ENCODE data around the gene C10orf71. TPM values are rescaled to one million over a fixed set of nuclear protein-coding genes. Genes with fewer than 3 reads are reported as not detected.
A peak's percentile ranks its signal among the peaks of the same experiment; 100 is the strongest.

C10orf71 gene
- total RNA-seq, 1 donor from 2014 or later, result not detected

DNA sequence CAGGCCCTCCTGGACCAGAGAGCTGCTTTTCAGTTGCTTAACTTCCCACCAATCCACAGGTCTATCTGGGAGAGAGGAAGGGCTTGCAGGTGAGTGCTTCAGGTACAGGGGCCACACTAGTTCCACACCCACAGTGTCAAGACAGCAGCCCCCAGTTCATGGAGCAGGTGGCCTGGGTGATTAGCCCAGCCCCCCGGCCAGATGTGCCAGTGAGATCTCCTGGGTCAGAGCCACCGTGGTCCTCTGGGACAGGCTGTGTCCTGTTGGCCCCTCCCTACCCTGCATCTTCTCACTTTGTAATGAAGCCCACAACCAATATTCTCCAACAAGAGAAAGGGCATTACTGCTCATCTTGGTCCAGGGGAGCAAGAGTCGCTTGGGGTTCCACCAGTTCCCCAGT is 66.3 kb downstream of the C10orf71 start:
- Mint-ChIP-seq H3K9me3 (no peaks in the 10 kb centered on the region), H3K4me1 (ENCODE audit: unreplicated experiment) (no peaks in the 10 kb centered on the region), H3K4me3 (no peak overlapping the region), H3K27ac (no peak overlapping the region), H3K36me3 (no peaks in the 10 kb centered on the region), H3K27me3 (peaks cover 29% of the 10 kb centered on the region)
- no peak for TF ChIP-seq CTCF (conservative IDR thresholded peaks at IDR 0.05)
- DNase-seq (ENCODE audit: extremely low spot score, unreplicated experiment), result peak; percentile 45

- Mint-ChIP-seq H3K9me3 (no peaks in the 10 kb centered on the region), H3K36me3 (no peaks in the 10 kb centered on the region), H3K27ac (no peak overlapping the region), H3K4me1 (ENCODE audit: unreplicated experiment) (no peaks in the 10 kb centered on the region), H3K27me3 (peaks cover 35% of the 10 kb centered on the region), H3K4me3 (no peak overlapping the region)
- no peak for TF ChIP-seq CTCF (conservative IDR thresholded peaks at IDR 0.05)
- no peak for DNase-seq (ENCODE audit: extremely low spot score, unreplicated experiment)
Measured at GRCh38 chr10:49365675-49366415, 66.9 kb downstream of the C10orf71 start.

DNA sequence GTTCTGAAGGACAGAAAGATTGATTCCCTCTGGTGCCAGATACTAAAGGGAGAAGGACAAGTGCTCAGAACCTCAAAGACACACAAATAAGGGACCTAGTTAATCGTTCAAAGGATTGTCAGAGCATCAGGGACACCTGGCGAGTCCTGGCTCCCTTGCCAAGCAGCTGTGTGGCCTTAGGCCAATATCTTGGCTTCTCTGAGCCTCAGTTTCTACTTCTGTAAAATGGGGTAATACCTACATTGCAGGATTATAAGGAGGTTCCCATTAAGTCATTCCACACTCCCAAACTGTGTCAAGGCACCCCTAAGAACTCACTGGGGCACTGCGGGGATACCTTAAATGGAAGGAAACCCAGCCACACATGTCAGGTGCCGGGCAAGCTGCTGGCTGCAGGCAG is 67.5 kb downstream of the C10orf71 start:
- Mint-ChIP-seq H3K36me3 (no peaks in the 10 kb centered on the region), H3K4me3 (no peak overlapping the region), H3K4me1 (ENCODE audit: unreplicated experiment) (no peaks in the 10 kb centered on the region), H3K9me3 (no peaks in the 10 kb centered on the region), H3K27ac (no peak overlapping the region), H3K27me3 (peaks cover 35% of the 10 kb centered on the region)
- no peak for DNase-seq (ENCODE audit: extremely low spot score, unreplicated experiment)
- no peak for TF ChIP-seq CTCF (conservative IDR thresholded peaks at IDR 0.05)

DNA sequence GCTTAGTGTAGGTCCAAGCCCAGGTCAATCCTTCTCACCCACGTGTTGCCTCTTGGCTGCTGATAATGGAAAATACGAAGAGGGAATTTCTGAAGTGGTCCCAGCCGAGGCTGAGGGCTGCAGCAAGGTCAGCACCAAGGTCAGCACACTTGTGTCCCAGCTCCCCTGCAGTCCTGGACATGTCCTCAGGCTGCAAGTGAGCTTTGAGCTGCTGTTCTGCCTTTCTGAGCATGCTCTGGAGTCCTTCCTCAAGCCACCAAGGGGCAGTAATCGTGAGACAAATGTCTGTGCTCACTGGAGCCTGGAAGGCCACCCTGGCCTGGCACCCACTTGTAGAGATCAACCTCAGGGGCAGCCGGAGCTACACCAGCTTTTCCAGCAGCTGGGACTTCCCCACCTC is 68.6 kb downstream of the C10orf71 start:
- Mint-ChIP-seq H3K27ac (no peak overlapping the region), H3K36me3 (no peaks in the 10 kb centered on the region), H3K4me3 (no peak overlapping the region), H3K27me3 (peaks cover 32% of the 10 kb centered on the region), H3K4me1 (ENCODE audit: unreplicated experiment) (no peaks in the 10 kb centered on the region), H3K9me3 (no peaks in the 10 kb centered on the region)
- no peak for DNase-seq (ENCODE audit: extremely low spot score, unreplicated experiment)
- no peak for TF ChIP-seq CTCF (conservative IDR thresholded peaks at IDR 0.05)

GRCh38 chr10:49368256-49368655 is 69.3 kb downstream of the C10orf71 start:
- no peak for DNase-seq (ENCODE audit: extremely low spot score, unreplicated experiment)
- no peaks in the 10 kb centered on the region for H3K36me3 Mint-ChIP-seq
- peaks cover 32% of the 10 kb centered on the region for H3K27me3 Mint-ChIP-seq
- no peak overlapping the region for H3K4me3 Mint-ChIP-seq
- H3K4me1 Mint-ChIP-seq (ENCODE audit: unreplicated experiment), result no peaks in the 10 kb centered on the region
- H3K9me3 Mint-ChIP-seq, result no peaks in the 10 kb centered on the region
- H3K27ac Mint-ChIP-seq, result no peak overlapping the region
- TF ChIP-seq CTCF (conservative IDR thresholded peaks at IDR 0.05), result no peak

Data from type B pancreatic cell (in vitro differentiated cells).